ENCODE data around the gene TLE3.
A peak's percentile ranks its signal among the peaks of the same experiment; 100 is the strongest.

The TLE3 gene

GRCh38 chr15:70109531-70109930 lies 11.8 kb upstream of the TLE3 start:
- H3K4me3 ChIP-seq (ENCODE audit: low read depth, low read length) = no peak overlapping the region
- DNase-seq (ENCODE audit: low read depth, low spot score) = no peak
- in situ Hi-C loops (cut with HindIII; ENCODE audit: low sequenced_read_pairs) = no loop called here
- no peak for TF ChIP-seq CTCF (IDR thresholded peaks at IDR 0.05; ENCODE audit: low read depth, low read length)

GRCh38 chr15:70103880-70104626 lies 6.3 kb upstream of the TLE3 start:
- no peak for DNase-seq (ENCODE audit: low read depth, low spot score)

GRCh38 chr15:70102827-70103226 lies 5.1 kb upstream of the TLE3 start:
- no peak overlapping the region for H3K4me3 ChIP-seq (ENCODE audit: low read depth, low read length)
- in situ Hi-C loops (cut with HindIII; ENCODE audit: low sequenced_read_pairs) = no loop called here
- TF ChIP-seq CTCF (IDR thresholded peaks at IDR 0.05; ENCODE audit: low read depth, low read length) = no peak
- DNase-seq (ENCODE audit: low read depth, low spot score) = no peak

More at GRCh38 chr15:70103880-70104626, 6.3 kb upstream of the TLE3 start:
- in situ Hi-C loops (cut with HindIII; ENCODE audit: low sequenced_read_pairs) = no loop called here
- H3K4me3 ChIP-seq (ENCODE audit: low read depth, low read length) = no peak overlapping the region
- TF ChIP-seq CTCF (IDR thresholded peaks at IDR 0.05; ENCODE audit: low read depth, low read length) = no peak

- no peak for TF ChIP-seq CTCF (IDR thresholded peaks at IDR 0.05; ENCODE audit: low read depth, low read length)
- H3K4me3 ChIP-seq (ENCODE audit: low read depth, low read length) = no peak overlapping the region
- in situ Hi-C loops (cut with HindIII; ENCODE audit: low sequenced_read_pairs) = no loop called here
- peak; percentile 94 for DNase-seq (ENCODE audit: low read depth, low spot score)
These were observed 3.9 kb upstream of the TLE3 start for GRCh38 chr15:70101459-70102113.

- peak; percentile 45 for TF ChIP-seq CTCF (IDR thresholded peaks at IDR 0.05; ENCODE audit: low read depth, low read length)
- peak overlapping the region; percentile 18 for H3K4me3 ChIP-seq (ENCODE audit: low read depth, low read length)
- peak; percentile 39 for DNase-seq (ENCODE audit: low read depth, low spot score)
- in situ Hi-C loops (cut with HindIII; ENCODE audit: low sequenced_read_pairs) = no loop called here
These were observed 3.0 kb upstream of the TLE3 start for GRCh38 chr15:70100474-70101341.

GRCh38 chr15:70099967-70100473 lies 2.3 kb upstream of the TLE3 start:
- no peak for TF ChIP-seq CTCF (IDR thresholded peaks at IDR 0.05; ENCODE audit: low read depth, low read length)
- in situ Hi-C loops (cut with HindIII; ENCODE audit: low sequenced_read_pairs) = no loop called here
- DNase-seq (ENCODE audit: low read depth, low spot score) = no peak
- H3K4me3 ChIP-seq (ENCODE audit: low read depth, low read length) = peak overlapping the region; percentile 18

Measured in astrocyte of the spinal cord (primary cell).